Subcutaneous adipose tissue (tissue), 4 donors: ENCODE measurements around the gene TP53. TPM values are rescaled to one million over a fixed set of nuclear protein-coding genes. Genes with fewer than 3 reads are reported as not detected.

Experiments used
- CTCF ChIP-seq: fragments of 450-650 bp; IDR thresholded peaks from one replicate; pipeline ENCODE4 v1.5.1; 2016; ENCODE audit warnings: low read depth, mild to moderate bottlenecking, control low read depth, antibody characterized with exemption, moderate library complexity
- total RNA-seq, 4 donors: library from RNA; depleted of rRNA; stranded (reverse); fragments of >200 nt; gene quantifications; one replicate each; pipeline ENCODE4 v1.1.0, GENCODE V29; 2016

Gene TP53
- total RNA-seq, 4 donors from 2014 or later: 13.8 to 21.7 (median 16.4) TPM

GRCh38 chr17:7717756-7718350 lies 30.6 kb upstream of the TP53 start:
- TF ChIP-seq CTCF: no peak

- no peak for TF ChIP-seq CTCF
Observed at GRCh38 chr17:7716901-7717755, 29.8 kb upstream of the TP53 start, which contains the start of gene DNAH2. TSS of gene DNAH2 (plus strand) at chr17:7717744. CDS start at chr17:7719735, 1,991 bp downstream.

- TF ChIP-seq CTCF: no peak
Observed at GRCh38 chr17:7715936-7716886, 28.9 kb upstream of the TP53 start.

GRCh38 chr17:7714721-7715594 lies 27.7 kb upstream of the TP53 start:
- TF ChIP-seq CTCF: no peak

GRCh38 chr17:7713782-7714181 lies 26.5 kb upstream of the TP53 start:
- no peak for TF ChIP-seq CTCF

- no peak for TF ChIP-seq CTCF
Observed at GRCh38 chr17:7712111-7712771, 25.0 kb upstream of the TP53 start.
